GM23338 (cell line): ENCODE results near the gene PDE7B. TPM values are rescaled to one million over a fixed set of nuclear protein-coding genes. Genes with fewer than 3 reads are reported as not detected.

Experiments
- ATAC-seq: fragments of 200-7000 bp; cut with Tn5 transposase; 3 replicates; pipeline ENCODE4 v1.9.1; 2020
- DNase-seq: peaks from one replicate; pipeline ENCODE4 v3.0.0-alpha.2; 2015; ENCODE audit warnings: low spot score
- H2AFZ ChIP-seq: fragments of 200-600 bp; sonication (generic); 2 replicates; pipeline ENCODE4 v1.8.0; 2016; ENCODE audit warnings: antibody characterized with exemption, mild to moderate bottlenecking, moderate library complexity
- H3F3A ChIP-seq: fragments of 200-600 bp; sonication (generic); replicated peaks from 2 replicates; pipeline ENCODE4 v1.8.0; 2017; ENCODE audit warnings: antibody characterized with exemption, mixed run types, low read depth
- H3K27ac ChIP-seq: fragments of 200-600 bp; sonication (generic); 2 replicates; pipeline ENCODE4 v1.6.1; 2016; ENCODE audit warnings: low read depth
- H3K27me3 ChIP-seq: fragments of 200-600 bp; sonication (generic); 2 replicates; pipeline ENCODE4 v1.8.0; 2016; ENCODE audit warnings: mild to moderate bottlenecking, mixed run types, moderate library complexity; ENCODE audit not compliant: insufficient read depth
- H3K36me3 ChIP-seq: fragments of 200-600 bp; sonication (generic); 2 replicates; pipeline ENCODE4 v1.8.0; 2016; ENCODE audit warnings: mild to moderate bottlenecking; ENCODE audit not compliant: insufficient read depth
- H3K4me1 ChIP-seq: fragments of 200-600 bp; sonication (generic); 2 replicates; pipeline ENCODE4 v1.8.0; 2016; ENCODE audit warnings: mild to moderate bottlenecking, moderate library complexity; ENCODE audit not compliant: insufficient read depth
- H3K4me2 ChIP-seq: fragments of 200-600 bp; sonication (generic); 2 replicates; pipeline ENCODE4 v1.7.1; 2017; ENCODE audit warnings: mixed run types
- H3K4me3 ChIP-seq: fragments of 200-600 bp; sonication (generic); 2 replicates; pipeline ENCODE4 v1.6.1; 2016; ENCODE audit warnings: mixed run types
- H3K79me2 ChIP-seq: fragments of 200-600 bp; sonication (generic); replicated peaks from 2 replicates; pipeline ENCODE4 v1.8.0; 2017; ENCODE audit warnings: mild to moderate bottlenecking; ENCODE audit not compliant: insufficient read depth
- H3K9me2 ChIP-seq: fragments of 200-600 bp; sonication (generic); 2 replicates; pipeline ENCODE4 v1.8.0; 2017; ENCODE audit not compliant: insufficient read depth
- H4K20me1 ChIP-seq: fragments of 200-600 bp; sonication (generic); replicated peaks from 2 replicates; pipeline ENCODE4 v1.8.0; 2017; ENCODE audit warnings: mild to moderate bottlenecking; ENCODE audit not compliant: insufficient read depth
- H3K27ac Mint-ChIP-seq: 2 replicates; pipeline ENCODE4 v1.8.0; 2020; ENCODE audit warnings: inconsistent platforms, mild to moderate bottlenecking, moderate library complexity, mixed read lengths
- H3K27me3 Mint-ChIP-seq: 3 replicates; pipeline ENCODE4 v1.8.0; 2022; ENCODE audit warnings: low read depth, mild to moderate bottlenecking, moderate library complexity, mixed read lengths, inconsistent platforms; ENCODE audit not compliant: insufficient read depth, poor library complexity
- H3K36me3 Mint-ChIP-seq: 3 replicates; pipeline ENCODE4 v1.8.0; 2021; ENCODE audit warnings: low read depth, mild to moderate bottlenecking, inconsistent platforms, moderate library complexity, mixed read lengths
- H3K4me1 Mint-ChIP-seq: 3 replicates; pipeline ENCODE4 v1.8.0; 2020; ENCODE audit warnings: mild to moderate bottlenecking, inconsistent platforms, mixed read lengths
- H3K4me3 Mint-ChIP-seq: 3 replicates; pipeline ENCODE4 v1.8.0; 2021; ENCODE audit warnings: moderate library complexity, mild to moderate bottlenecking, inconsistent platforms, mixed read lengths
- H3K9me3 Mint-ChIP-seq: 3 replicates; pipeline ENCODE4 v1.8.0; 2020; ENCODE audit warnings: moderate library complexity, mild to moderate bottlenecking, inconsistent platforms, mixed read lengths
- CREB1 ChIP-seq: fragments of 250-450 bp; sonication (Bioruptor Pico); IDR thresholded peaks from 2 replicates; pipeline ENCODE4 v1.5.0; 2020; ENCODE audit warnings: low read depth, mild to moderate bottlenecking, moderate library complexity
- ETS1 ChIP-seq: IDR thresholded peaks from 2 replicates; pipeline ENCODE4 v1.6.1; 2016; ENCODE audit warnings: antibody characterized with exemption
- EZH2 ChIP-seq: fragments of 200-600 bp; sonication (generic); IDR thresholded peaks from one replicate; pipeline ENCODE4 v1.8.0; 2017; ENCODE audit warnings: antibody characterized with exemption, mild to moderate bottlenecking, low read depth; ENCODE audit not compliant: unreplicated experiment
- EZH2phosphoT487 ChIP-seq: fragments of 200-600 bp; sonication (generic); IDR thresholded peaks from one replicate; pipeline ENCODE4 v1.8.1; 2018; ENCODE audit warnings: antibody characterized with exemption; ENCODE audit not compliant: unreplicated experiment
- JUNB ChIP-seq: IDR thresholded peaks from one replicate; pipeline ENCODE4 v1.6.1; 2016; ENCODE audit warnings: antibody characterized with exemption; ENCODE audit not compliant: unreplicated experiment
- NANOG ChIP-seq: IDR thresholded peaks from 2 replicates; pipeline ENCODE4 v1.6.1; 2016; ENCODE audit warnings: antibody characterized with exemption, borderline replicate concordance
- POLR2AphosphoS5 ChIP-seq: IDR thresholded peaks from 2 replicates; pipeline ENCODE4 v1.6.1; 2016; ENCODE audit warnings: antibody characterized with exemption, low read depth
- REST ChIP-seq: IDR thresholded peaks from one replicate; pipeline ENCODE4 v1.6.1; 2018; ENCODE audit warnings: antibody characterized with exemption; ENCODE audit not compliant: unreplicated experiment
- ZNF114 ChIP-seq: fragments of 250-450 bp; sonication (Bioruptor Pico); IDR thresholded peaks from 2 replicates; pipeline ENCODE4 v1.5.0; 2020; ENCODE audit warnings: mild to moderate bottlenecking, moderate library complexity
- ZNF462 ChIP-seq: fragments of 250-450 bp; sonication (Bioruptor Pico); IDR thresholded peaks from 2 replicates; pipeline ENCODE4 v1.5.0; 2020; ENCODE audit warnings: mild to moderate bottlenecking, moderate library complexity
- polyA plus RNA-seq: library from polyadenylated mRNA; unstranded; fragments of >200 nt; fragmentation: Nextera tagmentation; extraction: Ambion mirVana; gene quantifications from 2 replicates; pipeline ENCODE4 v1.2.1, GENCODE V29; 2016
- total RNA-seq: library from RNA; depleted of rRNA; stranded (reverse); fragments of >200 nt; shearing (Covaris generic); gene quantifications from 2 replicates; pipeline ENCODE4 v1.2.3, GENCODE V29; 2014

PDE7B gene
- total and polyA plus RNA-seq, 2 experiments from 2014 or later, result 0.07 TPM; not detected in 1

DNA sequence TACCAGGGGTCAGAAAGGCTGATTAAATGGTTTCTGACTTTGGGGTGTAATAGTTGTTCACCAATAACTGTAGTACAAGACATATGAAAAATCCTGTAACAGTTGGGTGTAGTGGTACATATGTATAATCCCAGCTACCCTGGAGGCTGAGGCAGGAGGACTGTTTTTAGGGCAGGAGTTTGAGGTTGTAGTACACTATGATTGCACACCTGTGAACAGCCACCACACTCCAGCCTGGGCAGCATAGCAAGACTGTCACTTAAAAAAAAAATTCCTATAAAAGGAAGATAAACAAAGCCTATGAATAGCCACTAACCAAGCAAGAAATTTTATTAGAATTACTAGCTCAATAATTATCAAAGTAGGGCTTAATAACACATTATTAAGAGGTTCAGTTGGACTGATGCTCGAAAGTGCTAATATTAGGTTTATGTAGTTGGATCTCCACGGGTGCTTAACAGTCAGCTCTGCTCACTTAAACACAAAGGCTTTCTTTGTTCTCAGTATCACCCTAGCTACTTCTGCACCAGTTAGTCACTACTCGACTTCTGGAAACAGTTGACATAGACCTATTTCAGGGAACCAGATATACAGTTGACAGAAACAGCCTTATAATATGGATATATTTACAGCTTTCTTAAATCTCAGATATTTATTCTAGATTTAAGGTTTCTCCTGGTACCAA lies 285.6 kb downstream of the PDE7B start:
- Histone ChIP-seq H3K4me1 (no peaks in the 10 kb centered on the region), H3K36me3 (no peaks in the 10 kb centered on the region), H3K4me3 (no peak overlapping the region), H3K27me3 (no peaks in the 10 kb centered on the region), H3K4me2 (no peak overlapping the region), H3K27ac (no peak overlapping the region), H3K79me2 (no peaks in the 10 kb centered on the region), H4K20me1 (no peaks in the 10 kb centered on the region), H3F3A (no peaks in the 10 kb centered on the region), H3K9me2 (no peaks in the 10 kb centered on the region), H2AFZ (no peak overlapping the region)
- no peak for ATAC-seq
- Mint-ChIP-seq H3K4me1 (no peaks in the 10 kb centered on the region), H3K9me3 (peaks cover 4% of the 10 kb centered on the region; the same call in 2 of the 3 replicates), H3K27ac (no peak overlapping the region), H3K36me3 (no peaks in the 10 kb centered on the region), H3K27me3 (no peaks in the 10 kb centered on the region), H3K4me3 (no peak overlapping the region)
- DNase-seq, result no peak
- TF ChIP-seq ZNF114 (CRISPR knock-in tag) (no peak), ZNF462 (CRISPR knock-in tag) (no peak), REST (no peak), POLR2AphosphoS5 (no peak), JUNB (no peak), EZH2phosphoT487 (no peak), CREB1 (CRISPR knock-in tag) (no peak), EZH2 (no peak), NANOG (no peak), ETS1 (no peak)
